ENCODE data around the gene ZNF638.
"Not testable (repeated sequence)": the region's sequence is repeated elsewhere in the genome, so short reads cannot be mapped to it uniquely, and the experiment has no call there.

The ZNF638 gene

DNA sequence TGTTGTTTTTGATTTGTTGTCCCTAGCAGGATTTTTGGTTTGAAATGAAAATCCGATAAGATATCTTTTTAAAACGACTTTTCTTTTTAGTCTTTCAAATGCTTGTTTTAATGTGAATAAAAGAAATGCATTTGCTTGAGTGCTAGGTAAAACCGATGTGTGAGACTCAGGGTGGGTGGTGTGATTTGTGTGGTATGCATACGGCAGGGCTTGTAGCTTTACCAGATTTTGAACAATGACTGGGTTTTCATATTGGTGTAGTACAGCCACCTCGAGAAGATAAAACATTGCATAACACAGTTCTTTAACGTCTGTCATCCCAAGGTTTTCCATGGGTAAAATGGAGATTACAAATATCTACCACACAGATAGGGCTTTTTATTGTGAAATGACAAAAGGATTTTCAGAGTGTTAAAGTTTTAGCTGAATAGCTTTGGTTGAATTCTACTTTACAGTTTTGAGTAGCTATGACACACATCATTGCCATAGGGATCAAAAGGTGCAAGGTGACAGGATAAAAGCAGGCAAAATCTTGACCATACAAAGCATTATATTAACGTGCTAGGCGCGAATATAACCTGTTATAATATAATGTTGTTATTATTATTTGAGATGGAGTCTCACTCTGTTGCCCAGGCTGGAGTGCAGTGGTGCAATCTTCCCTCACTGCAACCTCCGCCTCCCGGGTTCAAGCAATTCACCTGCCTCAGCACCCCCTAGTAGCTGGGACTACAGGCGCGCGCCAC lies 824 bp upstream of the ZNF638 start:
- DNase-seq (ENCODE audit: extremely low spot score, insufficient read length, low read depth) (no peak), FAIRE-seq (no peak)

DNA sequence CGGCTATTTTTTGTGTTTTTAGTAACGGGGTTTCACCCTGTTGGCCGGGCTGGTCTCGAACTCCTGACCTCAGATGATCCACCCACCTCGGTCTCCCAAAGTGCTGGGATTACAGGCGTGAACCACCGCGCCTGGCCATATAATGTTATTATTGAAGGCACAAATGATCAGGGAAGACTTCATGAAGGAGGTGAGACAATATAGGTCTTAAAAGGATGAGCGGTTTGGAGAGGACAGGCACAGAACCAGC lies 326 bp upstream of the ZNF638 start:
- DNase-seq (ENCODE audit: extremely low spot score, insufficient read length, low read depth); FAIRE-seq: not testable (repeated sequence)

DNA sequence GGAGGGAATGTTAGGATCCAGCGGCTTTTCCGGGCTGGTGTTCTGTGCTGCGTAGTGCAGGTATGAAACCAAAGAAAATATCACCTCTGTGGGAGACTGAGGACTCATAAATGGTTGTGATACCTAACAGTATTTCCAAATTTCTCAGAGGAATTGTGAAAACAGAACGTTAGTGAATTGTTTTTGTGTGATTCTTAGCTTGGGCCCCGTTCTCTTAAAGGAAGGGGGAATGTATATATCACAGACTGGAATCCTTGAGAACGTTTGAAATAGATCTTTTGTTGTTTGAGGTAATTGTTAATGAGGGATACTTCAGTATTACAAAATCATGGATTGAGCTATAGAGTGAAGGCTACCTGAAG lies 834 bp downstream of the ZNF638 start:
- DNase-seq (ENCODE audit: extremely low spot score, insufficient read length, low read depth) (no peak), FAIRE-seq (peak; percentile 39)

DNA sequence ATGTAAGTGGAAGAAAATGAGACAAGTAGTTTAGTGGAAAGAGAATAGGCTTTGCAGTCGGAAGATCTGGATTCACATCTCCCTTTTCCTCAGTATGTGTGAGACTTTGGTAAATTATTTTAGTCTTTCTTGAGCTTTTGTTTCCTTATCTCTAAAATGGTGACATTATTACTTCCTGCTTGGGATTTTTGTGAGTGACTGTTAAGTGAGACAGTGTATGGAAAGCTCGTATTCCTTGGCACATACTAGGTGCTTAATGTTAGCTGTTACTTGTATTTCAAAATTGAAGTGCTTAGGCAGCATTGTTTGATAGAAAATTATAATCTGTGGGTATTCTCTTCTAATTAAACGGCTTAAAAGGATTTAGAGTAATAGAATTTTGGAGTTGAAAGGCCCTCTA lies 2.0 kb downstream of the ZNF638 start:
- FAIRE-seq (no peak), DNase-seq (ENCODE audit: extremely low spot score, insufficient read length, low read depth) (no peak)

DNA sequence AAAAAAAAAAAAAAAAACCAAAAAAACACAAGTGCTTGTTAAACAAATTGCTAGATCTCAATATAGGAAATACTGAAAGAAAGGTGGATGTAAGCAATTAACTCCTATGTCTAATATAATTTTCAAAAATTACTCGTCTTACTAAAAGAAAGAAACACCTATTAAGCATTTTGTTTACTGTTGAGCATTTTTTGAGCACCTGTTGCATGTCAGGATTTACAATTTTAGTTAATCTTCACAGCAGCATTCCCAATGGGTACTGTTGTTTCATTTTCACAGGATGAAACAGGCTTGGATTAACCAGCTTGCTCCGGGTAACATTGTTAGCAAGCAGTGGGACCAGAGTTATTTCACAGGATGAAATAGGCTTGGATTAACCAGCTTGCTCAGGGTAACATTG lies 4.8 kb downstream of the ZNF638 start:
- no peak for FAIRE-seq

DNA sequence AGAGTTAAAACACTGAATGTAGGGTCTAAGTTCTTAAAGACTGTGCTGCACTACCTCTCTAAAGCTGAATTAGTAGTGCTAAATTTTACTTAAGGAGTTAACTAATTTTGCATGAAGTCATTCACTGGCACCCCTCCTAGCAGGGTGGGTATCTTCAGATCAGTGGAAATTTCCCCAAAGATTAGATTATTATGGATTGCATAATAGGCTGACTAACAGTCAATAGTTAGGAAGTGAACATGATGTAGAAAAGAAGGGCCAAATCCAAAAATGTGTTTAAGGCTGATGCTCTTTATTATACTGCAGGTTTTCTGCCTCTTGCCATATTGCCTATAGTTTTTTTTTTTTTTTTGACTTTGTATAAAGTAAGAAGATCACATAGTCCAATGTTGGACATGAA lies 5.2 kb downstream of the ZNF638 start:
- no peak for FAIRE-seq

More for the DNA sequence above, 4.8 kb downstream of the ZNF638 start:
- DNase-seq (ENCODE audit: extremely low spot score, insufficient read length, low read depth) = no peak

DNA sequence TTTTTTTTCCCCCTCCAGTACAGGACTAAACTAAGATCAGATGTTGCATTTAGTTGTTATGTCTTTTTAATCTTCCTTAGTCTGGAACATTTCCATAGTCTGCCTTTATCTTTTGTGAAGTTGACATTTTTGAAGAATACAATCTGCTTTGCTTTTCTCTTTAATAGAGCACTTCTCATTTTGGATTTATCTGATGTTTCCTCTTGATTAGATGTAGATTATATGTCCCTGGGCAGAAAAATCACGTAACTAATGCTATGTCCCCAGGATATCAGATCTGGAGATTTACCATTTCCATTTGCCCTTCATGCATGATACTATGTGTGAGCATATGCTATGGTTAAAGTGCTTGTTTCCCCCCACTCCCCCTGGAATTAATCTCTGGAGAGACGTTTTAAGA lies 6.2 kb downstream of the ZNF638 start:
- FAIRE-seq = no peak
- DNase-seq (ENCODE audit: extremely low spot score, insufficient read length, low read depth) = no peak

More for the DNA sequence above, 5.2 kb downstream of the ZNF638 start:
- DNase-seq (ENCODE audit: extremely low spot score, insufficient read length, low read depth) = no peak

DNA sequence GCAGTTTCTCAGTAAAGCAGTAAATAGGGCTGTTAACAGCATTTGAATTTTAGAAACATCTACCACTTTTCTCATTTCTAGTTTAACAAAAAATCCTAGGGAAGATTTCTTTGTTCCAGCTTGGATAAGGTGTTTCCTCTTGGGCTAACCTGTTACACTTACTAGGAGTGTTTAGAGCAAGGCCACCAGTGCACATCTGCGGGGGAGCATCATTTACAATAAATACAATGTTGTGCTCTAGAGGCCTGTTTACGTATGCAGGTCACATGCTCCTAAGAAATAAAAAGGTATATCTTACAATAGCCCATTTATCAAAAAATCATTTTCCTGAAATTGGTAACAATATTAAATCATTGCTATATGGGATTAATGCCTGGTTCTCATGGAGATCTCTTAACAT lies 8.1 kb downstream of the ZNF638 start:
- no peak for DNase-seq (ENCODE audit: extremely low spot score, insufficient read length, low read depth)
- FAIRE-seq = no peak

DNA sequence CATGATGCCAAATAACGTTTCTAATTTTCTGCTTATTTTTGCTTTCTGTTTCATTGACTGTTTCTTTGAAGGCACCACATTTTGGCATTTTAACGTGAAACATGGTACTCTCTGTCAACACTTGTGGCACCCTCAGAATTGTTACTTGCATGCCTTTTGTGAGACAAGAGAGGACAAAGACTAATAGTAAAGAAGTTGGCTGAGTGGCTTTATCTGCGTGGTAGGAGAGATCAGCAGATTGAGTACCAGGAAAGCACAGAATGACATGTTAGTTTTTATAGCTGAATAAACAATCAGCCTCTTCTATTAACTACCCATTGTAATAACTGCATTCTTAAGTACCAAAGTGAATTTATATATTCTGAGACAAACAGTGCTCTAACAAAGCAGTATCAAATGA lies 8.6 kb downstream of the ZNF638 start:
- DNase-seq (ENCODE audit: extremely low spot score, insufficient read length, low read depth) (no peak), FAIRE-seq (no peak)

DNA sequence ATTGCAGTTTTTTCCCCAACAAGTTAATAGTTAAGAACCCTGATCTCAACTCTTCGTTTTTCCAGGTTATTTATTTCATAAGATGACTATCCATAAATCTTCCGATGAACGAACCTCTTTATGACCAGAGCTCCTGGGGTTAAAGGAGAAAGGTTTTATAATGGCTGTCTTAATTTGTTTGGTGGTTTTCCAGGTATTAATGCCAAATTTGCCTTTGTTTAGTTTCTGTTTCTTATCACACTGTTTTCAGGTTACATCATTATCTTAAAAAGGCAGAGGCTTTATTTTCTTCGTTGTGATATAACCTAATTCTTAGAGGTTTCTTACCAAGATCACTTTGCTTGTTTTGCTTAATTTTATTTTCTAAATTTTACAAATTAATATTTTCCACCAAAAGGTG lies 10.1 kb downstream of the ZNF638 start:
- no peak for FAIRE-seq
- no peak for DNase-seq (ENCODE audit: extremely low spot score, insufficient read length, low read depth)

DNA sequence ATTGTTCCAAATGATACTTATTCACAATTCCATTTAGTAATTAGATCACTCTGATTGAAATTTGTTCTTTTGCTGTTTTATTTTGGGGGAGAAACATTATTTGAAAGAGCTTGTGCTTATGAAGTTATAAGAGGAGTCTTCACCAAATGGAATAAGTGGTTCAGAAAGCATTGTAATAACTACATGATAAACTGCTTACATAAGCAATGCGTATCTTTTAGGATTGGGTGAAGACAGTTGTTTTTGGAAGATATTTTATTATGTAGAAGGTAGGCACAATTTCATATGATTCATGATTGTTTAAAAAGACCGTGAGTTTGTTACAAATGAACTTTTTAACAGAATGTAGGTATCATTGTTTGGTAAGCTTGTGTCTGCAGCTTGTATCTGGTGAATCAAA lies 14.5 kb downstream of the ZNF638 start:
- FAIRE-seq (no peak), DNase-seq (ENCODE audit: extremely low spot score, insufficient read length, low read depth) (no peak)

DNA sequence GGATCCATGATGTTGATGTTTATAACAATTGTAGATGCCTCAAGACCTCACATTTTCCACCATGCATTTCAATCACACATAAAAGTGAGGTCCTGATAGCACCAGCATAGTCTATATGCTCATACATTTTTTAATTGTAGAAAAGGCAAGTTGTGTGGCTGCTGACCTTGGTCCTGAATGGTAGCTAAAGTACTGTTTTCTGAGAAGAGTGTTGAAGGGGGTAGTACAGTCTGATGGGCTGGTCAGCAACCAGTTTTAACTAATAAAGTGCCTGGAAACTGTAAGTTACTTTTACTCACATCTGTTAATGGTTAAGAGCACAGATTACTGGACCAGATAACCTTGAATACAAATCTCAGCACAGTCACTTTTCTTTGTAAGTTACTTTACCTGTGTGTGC lies 15.9 kb downstream of the ZNF638 start:
- DNase-seq (ENCODE audit: extremely low spot score, insufficient read length, low read depth) = no peak

DNA sequence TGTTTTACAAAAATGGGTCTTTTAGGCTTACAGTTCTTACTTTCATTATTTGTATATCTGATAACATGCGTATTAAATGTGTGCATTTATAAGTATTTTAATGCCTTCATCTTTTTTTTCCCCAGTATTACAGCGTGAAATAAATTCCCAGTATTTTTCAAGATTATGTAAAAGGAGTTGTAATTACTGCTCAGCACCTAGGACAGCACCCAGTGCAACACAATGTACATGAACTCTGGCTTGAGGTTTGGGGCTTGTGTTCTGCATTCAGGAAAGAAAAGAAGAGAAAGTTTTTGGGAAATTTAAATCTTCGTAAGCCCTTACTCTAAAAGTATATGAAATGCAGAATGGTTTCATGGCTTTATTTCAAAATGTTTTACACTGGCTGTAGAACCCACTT lies 16.7 kb downstream of the ZNF638 start:
- FAIRE-seq (no peak), DNase-seq (ENCODE audit: extremely low spot score, insufficient read length, low read depth) (no peak)

More for the DNA sequence above, 15.9 kb downstream of the ZNF638 start:
- no peak for FAIRE-seq

DNA sequence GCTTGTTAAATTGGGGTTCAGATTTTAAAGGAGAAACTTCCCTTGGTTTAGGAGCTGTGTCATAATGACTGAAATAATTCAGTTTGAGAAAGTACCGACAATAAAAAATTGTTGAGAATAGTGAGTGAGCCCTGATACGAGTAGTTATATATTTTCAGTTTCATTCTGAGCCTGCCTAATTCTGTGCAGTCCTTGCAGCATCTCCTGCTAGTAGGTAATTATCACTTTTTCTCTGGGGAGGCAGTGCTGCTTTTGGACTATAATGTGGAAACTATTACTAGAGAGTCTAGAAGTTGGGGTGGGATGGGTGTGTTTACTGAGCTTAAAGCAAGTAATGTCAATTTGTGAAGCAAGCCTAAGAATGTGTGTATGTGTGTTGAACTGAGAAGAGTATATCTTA lies 21.7 kb downstream of the ZNF638 start:
- FAIRE-seq = peak; percentile 64
- DNase-seq (ENCODE audit: extremely low spot score, insufficient read length, low read depth) = no peak

DNA sequence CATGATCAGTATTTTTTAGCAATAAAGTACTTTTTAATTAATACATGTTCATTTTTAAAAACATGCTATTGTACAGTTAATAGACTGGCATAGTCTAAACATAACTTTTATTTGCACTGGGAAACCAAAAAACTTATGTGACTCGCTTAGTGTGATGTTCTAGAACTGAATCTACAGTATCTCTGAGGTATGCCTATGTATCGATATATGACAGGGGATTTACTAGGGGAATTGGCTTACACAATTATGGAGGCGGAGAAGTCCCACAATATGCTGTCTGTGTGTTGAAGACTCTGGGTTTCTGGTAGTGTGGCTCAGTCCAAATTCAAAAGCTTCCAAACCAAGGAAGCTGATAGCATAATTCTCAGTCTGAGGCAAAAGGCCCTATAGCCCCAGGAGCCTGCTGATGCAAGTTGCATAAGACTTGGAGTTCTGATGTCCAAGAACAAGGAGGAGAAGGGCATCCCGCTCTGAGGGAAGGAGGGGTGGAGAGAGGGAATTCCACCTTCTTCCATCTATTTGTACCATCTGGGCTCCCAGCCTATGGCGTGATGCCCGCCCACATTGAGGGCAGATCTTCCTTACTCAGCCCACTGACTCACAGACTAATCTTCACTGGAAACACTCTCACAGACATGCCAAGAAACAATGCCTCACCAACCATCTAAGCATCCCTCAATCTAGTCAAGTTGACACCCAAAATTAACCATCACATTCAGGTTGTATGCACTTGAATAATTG lies 27.5 kb downstream of the ZNF638 start:
- FAIRE-seq (no peak), DNase-seq (ENCODE audit: extremely low spot score, insufficient read length, low read depth) (no peak)

DNA sequence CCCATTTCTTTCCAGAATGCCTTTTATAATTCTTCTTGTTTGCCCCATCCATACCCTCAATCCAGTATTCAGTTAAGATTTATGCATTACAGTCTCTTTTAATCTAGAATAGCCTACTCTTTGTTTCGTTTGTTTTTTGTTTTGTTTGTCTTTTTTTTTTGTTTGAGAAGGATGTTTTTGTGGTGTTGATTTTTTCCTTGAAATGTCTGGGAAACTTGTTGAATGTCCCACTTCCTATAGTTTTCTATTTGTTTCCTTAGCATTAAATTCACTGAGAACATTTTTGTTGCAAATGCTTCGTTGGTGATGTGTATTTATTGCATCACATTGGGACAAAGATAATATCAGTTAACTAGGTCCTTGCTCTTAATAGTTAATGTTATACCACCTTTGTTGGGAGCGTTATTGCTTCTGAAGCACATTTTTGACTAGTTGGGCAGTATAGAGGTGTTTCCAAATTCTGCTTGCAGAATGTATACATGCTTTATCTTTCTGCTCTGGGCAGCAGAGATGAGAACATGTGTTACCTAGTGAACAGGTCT lies 28.9 kb downstream of the ZNF638 start:
- DNase-seq (ENCODE audit: extremely low spot score, insufficient read length, low read depth) (no peak), FAIRE-seq (no peak)

DNA sequence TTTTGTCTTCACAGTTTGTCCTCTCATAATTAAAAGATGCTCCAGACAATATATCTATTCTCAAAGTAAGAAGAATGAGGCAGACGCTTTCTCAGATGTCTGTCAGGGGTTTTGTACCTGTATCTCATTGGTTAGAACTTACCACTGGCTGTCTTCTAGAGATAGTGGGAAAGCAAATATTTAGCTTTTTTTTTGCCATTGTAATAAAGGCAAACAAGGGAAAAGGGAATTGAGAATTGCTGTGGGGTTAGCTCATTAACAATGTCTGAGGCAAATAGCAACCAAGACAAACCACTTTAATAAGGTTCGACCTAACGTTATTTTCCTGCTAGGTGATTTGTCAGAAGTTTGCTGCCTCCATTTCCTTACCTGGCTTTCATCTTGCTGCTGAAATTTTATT lies 30.0 kb downstream of the ZNF638 start:
- no peak for DNase-seq (ENCODE audit: extremely low spot score, insufficient read length, low read depth)

DNA sequence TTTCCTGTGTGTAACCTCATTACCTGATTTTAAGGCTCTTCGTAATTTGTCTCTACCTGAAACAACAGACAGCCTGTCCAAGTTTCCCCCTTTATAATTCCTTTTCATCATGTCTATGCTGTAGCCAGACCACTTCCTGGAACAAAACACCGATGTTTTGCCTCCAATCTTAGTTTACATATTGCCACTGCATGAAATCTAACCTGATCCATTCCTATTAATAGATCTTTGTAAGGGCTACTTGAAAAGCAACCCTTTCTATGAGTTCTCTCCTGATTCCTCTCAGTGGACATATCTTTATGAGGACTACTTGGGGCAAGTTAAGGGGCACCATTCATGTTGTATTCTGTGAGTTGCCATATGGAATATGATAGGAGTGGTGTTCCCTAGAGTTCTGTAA lies 30.9 kb downstream of the ZNF638 start:
- no peak for DNase-seq (ENCODE audit: extremely low spot score, insufficient read length, low read depth)

More for the DNA sequence above, 30.0 kb downstream of the ZNF638 start:
- peak; percentile 54 for FAIRE-seq

DNA sequence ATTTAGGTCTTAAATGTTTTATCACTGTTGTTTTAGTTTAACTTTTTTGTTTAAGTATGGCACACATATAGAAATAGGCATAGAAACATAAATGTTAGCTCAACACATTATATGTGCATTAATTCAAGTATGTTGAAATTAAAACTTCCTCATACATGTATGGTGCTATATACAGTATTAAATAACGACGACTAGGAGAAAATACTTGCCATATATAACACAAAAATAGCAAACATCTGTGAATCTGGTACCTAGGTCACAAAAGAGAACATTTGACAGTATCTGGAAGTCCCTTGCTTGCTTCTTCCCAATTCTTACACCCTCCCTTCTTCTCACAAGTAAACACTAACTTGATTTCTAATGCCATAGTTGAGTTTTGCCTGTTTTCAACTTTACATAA lies 38.4 kb downstream of the ZNF638 start:
- no peak for DNase-seq (ENCODE audit: extremely low spot score, insufficient read length, low read depth)
- no peak for FAIRE-seq

More for the DNA sequence above, 30.9 kb downstream of the ZNF638 start:
- no peak for FAIRE-seq

DNA sequence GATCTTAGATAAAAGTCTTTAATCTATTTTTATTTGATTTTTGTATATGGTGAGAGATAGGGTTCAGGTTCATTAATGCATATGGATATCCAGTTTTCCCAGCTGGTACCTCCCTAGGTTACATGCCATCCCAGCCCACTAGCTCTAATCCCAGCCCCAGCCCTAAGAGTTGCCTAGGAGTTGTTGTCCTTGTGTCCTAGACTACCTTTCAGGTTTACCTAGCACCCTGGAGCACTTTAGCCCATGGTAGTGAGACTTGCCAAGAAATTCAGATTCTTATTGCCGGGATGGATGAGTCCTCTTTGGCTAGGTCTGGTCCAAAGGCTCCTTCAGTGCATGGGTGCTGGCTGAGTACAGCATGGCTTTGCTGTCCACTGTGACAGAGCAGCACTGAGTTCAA lies 40.5 kb downstream of the ZNF638 start:
- DNase-seq (ENCODE audit: extremely low spot score, insufficient read length, low read depth) (no peak), FAIRE-seq (no peak)

DNA sequence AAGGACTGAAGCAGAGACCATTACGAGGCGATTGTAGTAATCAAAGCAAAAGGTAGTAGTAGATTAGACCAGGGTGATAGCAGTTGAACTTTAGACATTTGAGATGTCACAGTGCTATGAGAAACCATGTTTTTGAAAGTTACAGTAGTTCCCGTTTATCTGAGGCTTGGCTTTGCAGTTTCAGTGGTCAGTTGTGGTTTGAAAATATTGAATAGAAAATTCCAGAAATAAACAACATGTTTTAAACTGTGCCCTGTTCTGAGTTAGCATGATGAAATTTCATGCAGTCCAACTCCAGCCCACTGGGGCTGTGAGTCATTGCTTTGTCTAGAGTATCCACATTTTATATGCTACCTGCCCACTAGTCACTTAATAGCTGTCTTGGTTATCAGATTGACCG lies 47.5 kb downstream of the ZNF638 start:
- DNase-seq (ENCODE audit: extremely low spot score, insufficient read length, low read depth) (no peak), FAIRE-seq (peak; percentile 48)

DNA sequence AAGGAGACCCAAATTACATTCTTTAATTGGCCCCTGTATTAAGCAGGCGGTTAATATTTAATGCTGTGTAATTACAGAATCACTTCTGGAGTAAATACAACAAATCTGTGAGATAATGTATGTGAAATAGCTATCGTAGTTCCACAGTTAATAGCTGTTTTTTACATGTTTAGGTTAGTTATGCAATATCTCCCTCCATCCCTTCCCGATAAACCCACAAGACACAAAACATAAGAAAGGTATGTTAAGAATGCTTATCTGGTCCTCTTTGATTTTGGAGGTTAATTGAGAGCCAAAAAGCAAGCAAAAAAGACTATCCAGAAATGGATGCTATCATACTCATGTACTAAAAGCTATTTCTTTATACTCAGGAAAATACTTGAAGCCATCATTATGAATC lies 49.1 kb downstream of the ZNF638 start:
- DNase-seq (ENCODE audit: extremely low spot score, insufficient read length, low read depth) (no peak), FAIRE-seq (no peak)
